GM18520 (cell line): ENCODE data around the gene ATP10D.

Experiments used
- ATAC-seq: cut with Tn5 transposase; IDR thresholded peaks from one replicate; pipeline ENCODE4 v1.9.1; 2021; ENCODE audit not compliant: unreplicated experiment

The ATP10D gene

GRCh38 chr4:47572981-47573380, 87.9 kb downstream of the ATP10D start:
- no peak for ATAC-seq

- no peak for ATAC-seq
Observed at GRCh38 chr4:47577779-47578553, 92.9 kb downstream of the ATP10D start.

GRCh38 chr4:47579235-47579634, 94.2 kb downstream of the ATP10D start:
- no peak for ATAC-seq

GRCh38 chr4:47590325-47590724, 105.2 kb downstream of the ATP10D start:
- no peak for ATAC-seq

- ATAC-seq, result no peak
Observed at GRCh38 chr4:47597696-47598095, 112.6 kb downstream of the ATP10D start.

GRCh38 chr4:47598320-47598719, 113.2 kb downstream of the ATP10D start:
- ATAC-seq, result no peak

GRCh38 chr4:47598896-47599295, 113.8 kb downstream of the ATP10D start:
- no peak for ATAC-seq

GRCh38 chr4:47606482-47606881, 121.4 kb downstream of the ATP10D start:
- no peak for ATAC-seq

- no peak for ATAC-seq
Observed at GRCh38 chr4:47612116-47613023, 127.3 kb downstream of the ATP10D start.

GRCh38 chr4:47615385-47615784, 130.3 kb downstream of the ATP10D start:
- ATAC-seq, result no peak

- ATAC-seq, result no peak
Observed at GRCh38 chr4:47617607-47618006, 132.5 kb downstream of the ATP10D start.

- ATAC-seq, result no peak
Observed at GRCh38 chr4:47619691-47620090, 134.6 kb downstream of the ATP10D start.

- ATAC-seq, result no peak
Observed at GRCh38 chr4:47621181-47621580, 136.1 kb downstream of the ATP10D start.

- ATAC-seq, result no peak
Observed at GRCh38 chr4:47624031-47624441, 139.0 kb downstream of the ATP10D start.

- ATAC-seq, result no peak
Observed at GRCh38 chr4:47631161-47631560, 146.1 kb downstream of the ATP10D start.

- no peak for ATAC-seq
Observed at GRCh38 chr4:47639531-47639930, 154.5 kb downstream of the ATP10D start.

- no peak for ATAC-seq
Observed at GRCh38 chr4:47640911-47641310, 155.8 kb downstream of the ATP10D start.

GRCh38 chr4:47641755-47642154, 156.7 kb downstream of the ATP10D start:
- no peak for ATAC-seq

- no peak for ATAC-seq
Observed at GRCh38 chr4:47642191-47642830, 157.2 kb downstream of the ATP10D start.
